Measurements from ENCODE around the gene TJP1.

- TF ChIP-seq GATA2 (IDR thresholded peaks at IDR 0.05; ENCODE audit: low read depth, low read length) = no peak
- TF ChIP-seq GATA3 (IDR thresholded peaks at IDR 0.05; ENCODE audit: low read depth, low read length) = no peak
Observed at GRCh38 chr15:29790607-29791006, 31.7 kb downstream of the TJP1 start.
